ENCODE measurements around the gene LIG1. TPM values are rescaled to one million over a fixed set of nuclear protein-coding genes. Genes with fewer than 3 reads are reported as not detected.

The LIG1 gene
- total and polyA plus RNA-seq, 2 of the 13 experiments (the other 11 are each of a cell fraction or from before 2014, with no cell fraction given): 20.1 to 64.4 TPM

DNA sequence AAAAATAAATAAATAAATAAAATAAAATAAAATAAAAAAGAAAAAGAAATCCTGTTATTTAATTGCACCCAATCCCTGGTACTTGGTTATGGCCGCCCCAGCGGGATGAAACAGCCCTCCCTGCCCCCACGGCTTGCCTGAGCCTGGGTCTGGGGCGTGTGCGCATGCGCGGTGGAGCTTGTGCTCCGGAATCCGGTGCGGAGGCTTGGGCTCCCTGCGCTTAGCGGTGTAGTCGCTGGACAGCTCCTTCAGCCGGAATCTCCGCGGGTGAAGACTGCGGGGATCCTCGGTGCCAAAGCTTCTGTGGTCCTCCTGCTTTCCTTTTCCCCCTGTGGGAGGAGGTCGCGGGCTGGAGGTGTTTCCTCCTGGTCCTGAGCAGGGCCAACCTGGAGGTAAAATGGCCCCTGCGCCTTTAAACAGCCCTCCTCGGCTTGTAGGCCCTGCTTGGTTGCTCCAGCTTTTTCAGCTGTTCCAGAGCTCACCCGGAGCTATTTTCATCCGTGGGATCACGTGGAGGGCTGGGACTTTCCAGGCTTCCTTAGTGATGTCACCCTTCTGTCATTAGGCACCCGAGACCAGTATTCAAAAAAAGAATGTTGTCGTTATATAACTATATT, 59.7 kb downstream of the LIG1 start, which contains the start of gene PLA2G4C (continued):
- TF ChIP-seq, protein P1, sequence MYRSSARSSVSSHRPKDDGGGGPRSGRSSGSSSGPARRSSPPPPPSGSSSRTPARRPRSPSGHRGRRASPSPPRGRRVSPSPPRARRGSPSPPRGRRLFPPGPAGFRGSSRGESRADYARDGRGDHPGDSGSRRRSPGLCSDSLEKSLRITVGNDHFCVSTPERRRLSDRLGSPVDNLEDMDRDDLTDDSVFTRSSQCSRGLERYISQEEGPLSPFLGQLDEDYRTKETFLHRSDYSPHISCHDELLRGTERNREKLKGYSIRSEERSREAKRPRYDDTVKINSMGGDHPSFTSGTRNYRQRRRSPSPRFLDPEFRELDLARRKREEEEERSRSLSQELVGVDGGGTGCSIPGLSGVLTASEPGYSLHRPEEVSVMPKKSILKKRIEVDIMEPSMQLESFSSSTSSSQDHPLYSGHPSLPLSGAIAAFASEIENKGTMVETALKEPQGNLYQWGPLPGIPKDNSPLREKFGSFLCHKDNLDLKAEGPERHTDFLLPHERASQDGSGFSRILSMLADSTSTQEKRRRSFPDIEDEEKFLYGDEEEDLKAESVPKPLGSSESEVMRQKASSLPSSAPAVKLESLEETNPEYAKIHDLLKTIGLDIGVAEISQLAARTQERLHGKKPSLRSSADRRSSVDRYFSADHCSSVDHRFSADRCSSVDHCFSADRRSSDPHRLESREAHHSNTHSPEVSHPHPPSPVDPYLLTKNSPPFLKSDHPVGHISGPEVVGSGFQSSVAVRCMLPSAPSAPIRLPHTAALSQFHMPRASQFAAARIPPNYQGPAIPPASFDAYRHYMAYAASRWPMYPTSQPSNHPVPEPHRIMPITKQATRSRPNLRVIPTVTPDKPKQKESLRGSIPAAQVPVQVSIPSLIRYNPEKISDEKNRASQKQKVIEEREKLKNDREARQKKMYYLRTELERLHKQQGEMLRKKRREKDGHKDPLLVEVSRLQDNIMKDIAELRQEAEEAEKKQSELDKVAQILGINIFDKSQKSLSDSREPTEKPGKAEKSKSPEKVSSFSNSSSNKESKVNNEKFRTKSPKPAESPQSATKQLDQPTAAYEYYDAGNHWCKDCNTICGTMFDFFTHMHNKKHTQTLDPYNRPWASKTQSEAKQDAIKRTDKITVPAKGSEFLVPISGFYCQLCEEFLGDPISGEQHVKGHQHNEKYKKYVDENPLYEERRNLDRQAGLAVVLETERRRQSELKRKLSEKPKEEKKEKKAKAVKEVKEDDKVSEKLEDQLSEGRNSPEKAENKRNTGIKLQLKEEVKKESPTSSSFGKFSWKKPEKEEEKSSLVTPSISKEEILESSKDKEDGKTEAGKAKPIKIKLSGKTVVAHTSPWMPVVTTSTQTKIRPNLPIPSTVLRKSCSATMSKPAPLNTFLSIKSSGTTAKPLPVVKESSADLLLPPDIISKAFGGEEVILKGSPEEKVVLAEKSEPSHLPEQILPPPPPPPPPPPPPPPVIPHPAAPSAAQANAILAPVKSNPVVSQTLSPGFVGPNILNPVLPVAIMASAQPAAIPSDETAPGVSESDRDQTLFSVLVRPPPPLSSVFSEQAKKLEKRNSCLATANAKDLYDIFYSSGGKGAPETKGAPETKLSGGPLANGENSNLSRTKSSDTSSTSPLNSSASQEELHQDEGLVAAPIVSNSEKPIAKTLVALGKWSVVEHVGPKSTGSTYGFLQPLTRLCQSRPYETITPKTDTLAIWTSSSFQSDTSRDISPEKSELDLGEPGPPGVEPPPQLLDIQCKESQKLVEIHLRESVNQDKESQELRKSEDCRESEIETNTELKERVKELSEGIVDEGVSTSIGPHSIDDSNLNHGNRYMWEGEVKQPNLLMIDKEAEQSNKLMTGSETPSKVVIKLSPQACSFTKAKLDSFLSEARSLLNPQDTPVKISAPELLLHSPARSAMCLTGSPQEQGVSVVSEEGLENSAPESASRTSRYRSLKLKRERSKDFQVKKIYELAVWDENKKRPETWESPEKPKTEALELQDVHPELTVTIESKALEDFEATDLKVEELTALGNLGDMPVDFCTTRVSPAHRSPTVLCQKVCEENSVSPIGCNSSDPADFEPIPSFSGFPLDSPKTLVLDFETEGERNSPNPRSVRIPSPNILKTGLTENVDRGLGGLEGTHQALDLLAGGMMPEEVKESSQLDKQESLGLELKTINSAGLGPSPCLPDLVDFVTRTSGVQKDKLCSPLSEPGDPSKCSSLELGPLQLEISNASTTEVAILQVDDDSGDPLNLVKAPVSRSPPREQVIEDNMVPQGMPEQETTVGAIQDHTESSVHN (CRISPR knock-in tag; IDR thresholded peaks at IDR 0.05): no peak
- TF ChIP-seq RBFOX2 (IDR thresholded peaks at IDR 0.05; ENCODE audit: low read depth, low read length): peak; percentile 72
- TF ChIP-seq, protein P2, sequence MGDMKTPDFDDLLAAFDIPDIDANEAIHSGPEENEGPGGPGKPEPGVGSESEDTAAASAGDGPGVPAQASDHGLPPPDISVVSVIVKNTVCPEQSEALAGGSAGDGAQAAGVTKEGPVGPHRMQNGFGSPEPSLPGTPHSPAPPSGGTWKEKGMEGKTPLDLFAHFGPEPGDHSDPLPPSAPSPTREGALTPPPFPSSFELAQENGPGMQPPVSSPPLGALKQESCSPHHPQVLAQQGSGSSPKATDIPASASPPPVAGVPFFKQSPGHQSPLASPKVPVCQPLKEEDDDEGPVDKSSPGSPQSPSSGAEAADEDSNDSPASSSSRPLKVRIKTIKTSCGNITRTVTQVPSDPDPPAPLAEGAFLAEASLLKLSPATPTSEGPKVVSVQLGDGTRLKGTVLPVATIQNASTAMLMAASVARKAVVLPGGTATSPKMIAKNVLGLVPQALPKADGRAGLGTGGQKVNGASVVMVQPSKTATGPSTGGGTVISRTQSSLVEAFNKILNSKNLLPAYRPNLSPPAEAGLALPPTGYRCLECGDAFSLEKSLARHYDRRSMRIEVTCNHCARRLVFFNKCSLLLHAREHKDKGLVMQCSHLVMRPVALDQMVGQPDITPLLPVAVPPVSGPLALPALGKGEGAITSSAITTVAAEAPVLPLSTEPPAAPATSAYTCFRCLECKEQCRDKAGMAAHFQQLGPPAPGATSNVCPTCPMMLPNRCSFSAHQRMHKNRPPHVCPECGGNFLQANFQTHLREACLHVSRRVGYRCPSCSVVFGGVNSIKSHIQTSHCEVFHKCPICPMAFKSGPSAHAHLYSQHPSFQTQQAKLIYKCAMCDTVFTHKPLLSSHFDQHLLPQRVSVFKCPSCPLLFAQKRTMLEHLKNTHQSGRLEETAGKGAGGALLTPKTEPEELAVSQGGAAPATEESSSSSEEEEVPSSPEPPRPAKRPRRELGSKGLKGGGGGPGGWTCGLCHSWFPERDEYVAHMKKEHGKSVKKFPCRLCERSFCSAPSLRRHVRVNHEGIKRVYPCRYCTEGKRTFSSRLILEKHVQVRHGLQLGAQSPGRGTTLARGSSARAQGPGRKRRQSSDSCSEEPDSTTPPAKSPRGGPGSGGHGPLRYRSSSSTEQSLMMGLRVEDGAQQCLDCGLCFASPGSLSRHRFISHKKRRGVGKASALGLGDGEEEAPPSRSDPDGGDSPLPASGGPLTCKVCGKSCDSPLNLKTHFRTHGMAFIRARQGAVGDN (CRISPR knock-in tag; IDR thresholded peaks at IDR 0.05): peak; percentile 80
- peak; percentile 45 for TF ChIP-seq TEAD3 (CRISPR knock-in tag; optimal IDR thresholded peaks at IDR 0.05; ENCODE audit: borderline replicate concordance)
- TF ChIP-seq, protein P3, sequence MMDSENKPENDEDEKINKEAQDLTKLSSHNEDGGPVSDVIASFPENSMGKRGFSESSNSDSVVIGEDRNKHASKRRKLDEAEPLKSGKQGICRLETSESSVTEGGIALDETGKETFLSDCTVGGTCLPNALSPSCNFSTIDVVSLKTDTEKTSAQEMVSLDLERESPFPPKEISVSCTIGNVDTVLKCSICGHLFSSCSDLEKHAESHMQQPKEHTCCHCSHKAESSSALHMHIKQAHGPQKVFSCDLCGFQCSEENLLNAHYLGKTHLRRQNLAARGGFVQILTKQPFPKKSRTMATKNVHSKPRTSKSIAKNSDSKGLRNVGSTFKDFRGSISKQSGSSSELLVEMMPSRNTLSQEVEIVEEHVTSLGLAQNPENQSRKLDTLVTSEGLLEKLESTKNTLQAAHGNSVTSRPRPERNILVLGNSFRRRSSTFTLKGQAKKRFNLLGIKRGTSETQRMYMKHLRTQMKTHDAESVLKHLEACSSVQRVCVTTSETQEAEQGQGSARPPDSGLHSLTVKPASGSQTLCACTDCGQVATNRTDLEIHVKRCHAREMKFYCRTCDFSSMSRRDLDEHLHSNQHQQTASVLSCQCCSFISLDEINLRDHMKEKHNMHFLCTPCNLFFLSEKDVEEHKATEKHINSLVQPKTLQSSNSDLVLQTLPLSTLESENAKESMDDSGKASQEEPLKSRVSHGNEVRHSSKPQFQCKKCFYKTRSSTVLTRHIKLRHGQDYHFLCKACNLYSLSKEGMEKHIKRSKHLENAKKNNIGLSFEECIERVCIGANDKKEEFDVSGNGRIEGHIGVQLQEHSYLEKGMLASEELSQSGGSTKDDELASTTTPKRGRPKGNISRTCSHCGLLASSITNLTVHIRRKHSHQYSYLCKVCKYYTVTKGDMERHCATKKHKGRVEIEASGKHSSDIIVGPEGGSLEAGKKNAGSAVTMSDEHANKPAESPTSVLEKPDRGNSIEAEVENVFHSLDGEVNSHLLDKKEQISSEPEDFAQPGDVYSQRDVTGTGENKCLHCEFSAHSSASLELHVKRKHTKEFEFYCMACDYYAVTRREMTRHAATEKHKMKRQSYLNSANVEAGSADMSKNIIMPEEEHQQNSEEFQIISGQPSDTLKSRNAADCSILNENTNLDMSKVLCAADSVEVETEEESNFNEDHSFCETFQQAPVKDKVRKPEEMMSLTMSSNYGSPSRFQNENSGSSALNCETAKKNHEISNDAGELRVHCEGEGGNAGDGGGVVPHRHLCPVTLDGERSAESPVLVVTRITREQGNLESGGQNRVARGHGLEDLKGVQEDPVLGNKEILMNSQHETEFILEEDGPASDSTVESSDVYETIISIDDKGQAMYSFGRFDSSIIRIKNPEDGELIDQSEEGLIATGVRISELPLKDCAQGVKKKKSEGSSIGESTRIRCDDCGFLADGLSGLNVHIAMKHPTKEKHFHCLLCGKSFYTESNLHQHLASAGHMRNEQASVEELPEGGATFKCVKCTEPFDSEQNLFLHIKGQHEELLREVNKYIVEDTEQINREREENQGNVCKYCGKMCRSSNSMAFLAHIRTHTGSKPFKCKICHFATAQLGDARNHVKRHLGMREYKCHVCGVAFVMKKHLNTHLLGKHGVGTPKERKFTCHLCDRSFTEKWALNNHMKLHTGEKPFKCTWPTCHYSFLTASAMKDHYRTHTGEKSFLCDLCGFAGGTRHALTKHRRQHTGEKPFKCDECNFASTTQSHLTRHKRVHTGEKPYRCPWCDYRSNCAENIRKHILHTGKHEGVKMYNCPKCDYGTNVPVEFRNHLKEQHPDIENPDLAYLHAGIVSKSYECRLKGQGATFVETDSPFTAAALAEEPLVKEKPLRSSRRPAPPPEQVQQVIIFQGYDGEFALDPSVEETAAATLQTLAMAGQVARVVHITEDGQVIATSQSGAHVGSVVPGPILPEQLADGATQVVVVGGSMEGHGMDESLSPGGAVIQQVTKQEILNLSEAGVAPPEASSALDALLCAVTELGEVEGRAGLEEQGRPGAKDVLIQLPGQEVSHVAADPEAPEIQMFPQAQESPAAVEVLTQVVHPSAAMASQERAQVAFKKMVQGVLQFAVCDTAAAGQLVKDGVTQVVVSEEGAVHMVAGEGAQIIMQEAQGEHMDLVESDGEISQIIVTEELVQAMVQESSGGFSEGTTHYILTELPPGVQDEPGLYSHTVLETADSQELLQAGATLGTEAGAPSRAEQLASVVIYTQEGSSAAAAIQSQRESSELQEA (CRISPR knock-in tag; IDR thresholded peaks at IDR 0.05; ENCODE audit: not compliant biosample characterization): no peak
- TF ChIP-seq ZNF776 (CRISPR knock-in tag; IDR thresholded peaks at IDR 0.05): 0 out of 2 replicates have a peak, but pooled peaks have one; percentile 53
- TF ChIP-seq ZNF605 (CRISPR knock-in tag; IDR thresholded peaks at IDR 0.05): no peak
- TF ChIP-seq MATR3 (CRISPR knock-in tag; IDR thresholded peaks at IDR 0.05): no peak
